AG04450 (cell line): ENCODE measurements around the gene GNA12. TPM values are rescaled to one million over a fixed set of nuclear protein-coding genes. Genes with fewer than 3 reads are reported as not detected.

Experiments used
- CTCF ChIA-PET: fragments of 300-600, 350-600 bp; formaldehyde crosslinking; extraction: SDS; loops from one replicate; lab custom pipeline; 2022; ENCODE audit warnings: antibody characterized with exemption, inconsistent platforms; lab: Charles Lee
- POLR2A ChIA-PET: fragments of 350-600 bp; formaldehyde crosslinking; extraction: SDS; loops from one replicate; lab custom pipeline; 2021; ENCODE audit warnings: antibody characterized with exemption, inconsistent platforms; lab: Yijun Ruan, JAX
- DNase-seq: peaks from one replicate; pipeline ENCODE4 v3.0.0-alpha.2; 2011; ENCODE audit warnings: low read depth, low spot score
- H3K27ac ChIP-seq: one replicate; pipeline ENCODE4 v1.5.1; 2012; ENCODE audit warnings: low read depth, low read length, control low read depth
- H3K27me3 ChIP-seq: one replicate; pipeline ENCODE4 v1.6.0; 2012; ENCODE audit warnings: low read length; ENCODE audit not compliant: control insufficient read depth, insufficient read depth
- H3K4me3 ChIP-seq: 2 replicates; pipeline ENCODE4 v1.5.1; 2011; ENCODE audit warnings: mild to moderate bottlenecking, low read depth, low read length, control low read depth
- H3K9me3 ChIP-seq: 2 replicates; pipeline ENCODE4 v1.5.1; 2012; ENCODE audit warnings: low read length; ENCODE audit not compliant: control insufficient read depth, insufficient read depth
- CTCF ChIP-seq: IDR thresholded peaks from 2 replicates; pipeline ENCODE4 v1.5.1; 2011; ENCODE audit warnings: low read depth, low read length, control low read depth, inconsistent platforms
- polyA plus RNA-seq: library from polyadenylated mRNA; depleted of rRNA; stranded (reverse); fragments of >200 nt; gene quantifications from 2 replicates; pipeline ENCODE4 v1.2.3, GENCODE V29; 2011

GNA12 gene
- polyA plus RNA-seq, 1 experiment, result 97.4 TPM

GRCh38 chr7:2880874-2881533, 36.9 kb upstream of the GNA12 start:
- TF ChIP-seq CTCF, result no peak
- Histone ChIP-seq H3K27me3 (peaks cover 6% of the 10 kb centered on the region), H3K27ac (no peak overlapping the region), H3K9me3 (no peaks in the 10 kb centered on the region), H3K4me3 (no peak overlapping the region)
- no peak for DNase-seq
- ChIA-PET POLR2A (no interaction called here), CTCF (no interaction called here)

GRCh38 chr7:2880051-2880450, 35.9 kb upstream of the GNA12 start:
- DNase-seq, result no peak
- TF ChIP-seq CTCF, result no peak
- CTCF ChIA-PET, result no interaction called here

GRCh38 chr7:2879354-2879753, 35.2 kb upstream of the GNA12 start:
- Histone ChIP-seq H3K27ac (no peak overlapping the region), H3K27me3 (peaks cover 4% of the 10 kb centered on the region), H3K4me3 (no peak overlapping the region), H3K9me3 (no peaks in the 10 kb centered on the region)
- no peak for DNase-seq
- POLR2A ChIA-PET, result no interaction called here
- CTCF ChIA-PET, result no interaction called here
- TF ChIP-seq CTCF, result no peak

More at GRCh38 chr7:2880051-2880450, 35.9 kb upstream of the GNA12 start:
- Histone ChIP-seq H3K4me3 (no peak overlapping the region), H3K9me3 (no peaks in the 10 kb centered on the region), H3K27me3 (peaks cover 6% of the 10 kb centered on the region), H3K27ac (no peak overlapping the region)
- POLR2A ChIA-PET, result no interaction called here

- Histone ChIP-seq H3K27me3 (no peaks in the 10 kb centered on the region), H3K4me3 (no peak overlapping the region), H3K27ac (no peak overlapping the region), H3K9me3 (no peaks in the 10 kb centered on the region)
- no peak for DNase-seq
- ChIA-PET CTCF (no interaction called here), POLR2A (no interaction called here)
- no peak for TF ChIP-seq CTCF
Observed at GRCh38 chr7:2878306-2878705, 34.2 kb upstream of the GNA12 start.

GRCh38 chr7:2876031-2876731, 32.1 kb upstream of the GNA12 start:
- Histone ChIP-seq H3K27me3 (no peaks in the 10 kb centered on the region), H3K9me3 (no peaks in the 10 kb centered on the region), H3K27ac (no peak overlapping the region), H3K4me3 (no peak overlapping the region)
- ChIA-PET CTCF (interaction anchor here (1.2 kb wide), 1 partner anchor 10 kb away, joined by 4 read pairs; no protein-coding TSS in a partner anchor), POLR2A (no interaction called here)
- no peak for TF ChIP-seq CTCF
- DNase-seq, result no peak
